LNCaP clone FGC (cell line): ENCODE data around the gene C1orf226.

ENCODE experiments used
- DNase-seq: peaks from one replicate; pipeline ENCODE4 v3.0.0-alpha.2; 2011; ENCODE audit warnings: low read depth
- H3K4me3 ChIP-seq: 2 replicates; pipeline ENCODE4 v1.5.1; 2011; ENCODE audit warnings: mild to moderate bottlenecking, low read depth, low read length, control low read depth
- TF ChIP-seq, protein P1 (sequence below): IDR thresholded peaks from 2 replicates; pipeline ENCODE4 v1.5.1; 2012; ENCODE audit warnings: mild to moderate bottlenecking; ENCODE audit not compliant: control insufficient read depth, insufficient read depth; ENCODE audit errors: extremely low read depth

Gene C1orf226

GRCh38 chr1:162397039-162397448 lies 15.5 kb downstream of the C1orf226 start:
- TF ChIP-seq, protein P1, sequence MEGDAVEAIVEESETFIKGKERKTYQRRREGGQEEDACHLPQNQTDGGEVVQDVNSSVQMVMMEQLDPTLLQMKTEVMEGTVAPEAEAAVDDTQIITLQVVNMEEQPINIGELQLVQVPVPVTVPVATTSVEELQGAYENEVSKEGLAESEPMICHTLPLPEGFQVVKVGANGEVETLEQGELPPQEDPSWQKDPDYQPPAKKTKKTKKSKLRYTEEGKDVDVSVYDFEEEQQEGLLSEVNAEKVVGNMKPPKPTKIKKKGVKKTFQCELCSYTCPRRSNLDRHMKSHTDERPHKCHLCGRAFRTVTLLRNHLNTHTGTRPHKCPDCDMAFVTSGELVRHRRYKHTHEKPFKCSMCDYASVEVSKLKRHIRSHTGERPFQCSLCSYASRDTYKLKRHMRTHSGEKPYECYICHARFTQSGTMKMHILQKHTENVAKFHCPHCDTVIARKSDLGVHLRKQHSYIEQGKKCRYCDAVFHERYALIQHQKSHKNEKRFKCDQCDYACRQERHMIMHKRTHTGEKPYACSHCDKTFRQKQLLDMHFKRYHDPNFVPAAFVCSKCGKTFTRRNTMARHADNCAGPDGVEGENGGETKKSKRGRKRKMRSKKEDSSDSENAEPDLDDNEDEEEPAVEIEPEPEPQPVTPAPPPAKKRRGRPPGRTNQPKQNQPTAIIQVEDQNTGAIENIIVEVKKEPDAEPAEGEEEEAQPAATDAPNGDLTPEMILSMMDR = no peak
- H3K4me3 ChIP-seq = no peak overlapping the region
- DNase-seq = no peak

DNA sequence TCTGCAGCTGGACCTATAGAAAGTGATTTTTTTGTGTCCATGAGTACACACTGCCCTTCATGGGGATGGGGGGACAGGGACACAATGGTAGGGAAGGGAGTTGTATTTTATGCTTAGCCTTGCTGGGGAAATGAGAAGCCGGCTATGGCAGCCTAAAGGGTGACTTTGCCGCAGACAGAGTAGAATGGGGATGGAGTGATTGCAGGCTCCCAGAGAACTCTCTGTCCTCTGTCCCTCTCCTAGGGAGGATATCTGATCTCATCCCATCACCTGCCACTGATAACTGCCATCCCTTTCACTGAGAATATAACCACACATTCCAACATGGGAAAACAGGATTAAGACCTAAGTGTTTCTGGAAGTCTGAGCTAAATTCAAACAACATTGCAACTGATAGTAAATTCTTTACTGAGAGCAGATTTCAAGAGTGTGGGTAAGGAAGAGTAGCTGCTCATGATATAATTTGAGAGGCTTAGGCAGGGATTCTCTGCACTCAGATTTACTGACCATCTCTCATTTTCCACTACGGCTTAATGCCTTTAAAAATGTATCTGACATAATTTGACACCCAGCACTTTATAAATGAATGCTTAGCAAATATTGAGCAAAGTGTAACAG lies 16.5 kb downstream of the C1orf226 start:
- no peak overlapping the region for H3K4me3 ChIP-seq
- TF ChIP-seq, protein P1 = no peak
- DNase-seq = no peak

DNA sequence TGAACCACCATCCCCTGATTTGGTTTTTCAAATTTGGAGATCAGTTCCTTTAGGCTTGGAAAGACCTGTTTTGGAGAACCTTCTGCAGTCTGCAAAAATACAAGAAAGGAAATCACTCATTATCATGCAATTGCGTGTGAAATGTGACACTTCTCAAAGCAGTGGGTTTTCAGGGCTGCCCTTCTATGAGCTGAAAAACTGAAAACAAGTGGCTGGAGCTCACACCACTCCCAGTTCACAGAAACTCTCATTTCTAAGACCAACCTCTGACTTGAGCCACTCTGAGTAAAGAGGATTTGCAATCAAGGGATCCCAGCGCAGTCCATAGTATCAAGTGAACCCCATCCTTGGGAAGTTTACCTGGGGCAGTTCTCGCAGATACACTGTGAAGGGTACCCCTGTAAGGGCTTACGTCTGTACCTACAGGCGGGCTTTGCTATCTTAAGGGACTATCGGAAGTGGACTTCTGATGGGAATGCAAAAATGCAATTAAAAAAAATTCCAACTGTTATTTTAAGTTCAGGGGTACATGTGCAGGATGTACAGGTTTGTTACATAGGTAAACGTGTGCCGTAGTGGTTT lies 17.6 kb downstream of the C1orf226 start:
- DNase-seq = no peak
- H3K4me3 ChIP-seq = no peak overlapping the region
- TF ChIP-seq, protein P1 = no peak

DNA sequence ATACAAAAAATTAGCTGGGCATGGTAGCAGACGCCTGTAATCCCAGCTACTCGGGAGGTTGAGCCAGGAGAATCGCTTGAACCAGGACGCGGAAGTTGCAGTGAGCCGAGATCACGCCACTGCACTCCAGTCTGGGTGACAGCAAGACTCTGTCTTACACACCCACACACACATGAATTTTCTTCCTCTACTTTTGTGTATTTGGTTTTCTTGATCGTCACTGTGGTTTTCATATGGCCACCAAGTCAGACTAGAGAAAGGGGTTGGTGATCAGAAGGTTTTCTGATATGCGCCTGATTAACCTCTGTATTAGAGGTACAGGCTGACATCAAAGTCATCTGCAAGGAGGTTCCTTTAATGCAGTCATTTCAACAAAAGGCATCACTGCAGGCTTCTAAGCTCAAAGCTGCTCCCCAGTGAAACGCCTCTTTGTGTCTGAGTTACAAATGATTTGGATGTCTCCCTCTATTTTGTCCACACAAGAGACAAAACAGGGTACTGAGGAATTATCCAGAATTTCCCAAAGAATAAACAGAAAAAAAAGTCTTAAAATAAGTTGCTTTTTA lies 19.3 kb downstream of the C1orf226 start:
- TF ChIP-seq, protein P1 = no peak
- DNase-seq = no peak

GRCh38 chr1:162404550-162405160 lies 23.1 kb downstream of the C1orf226 start:
- no peak for DNase-seq
- no peak overlapping the region for H3K4me3 ChIP-seq
- TF ChIP-seq, protein P1 = no peak

More for the DNA sequence above, 19.3 kb downstream of the C1orf226 start:
- H3K4me3 ChIP-seq = no peak overlapping the region

DNA sequence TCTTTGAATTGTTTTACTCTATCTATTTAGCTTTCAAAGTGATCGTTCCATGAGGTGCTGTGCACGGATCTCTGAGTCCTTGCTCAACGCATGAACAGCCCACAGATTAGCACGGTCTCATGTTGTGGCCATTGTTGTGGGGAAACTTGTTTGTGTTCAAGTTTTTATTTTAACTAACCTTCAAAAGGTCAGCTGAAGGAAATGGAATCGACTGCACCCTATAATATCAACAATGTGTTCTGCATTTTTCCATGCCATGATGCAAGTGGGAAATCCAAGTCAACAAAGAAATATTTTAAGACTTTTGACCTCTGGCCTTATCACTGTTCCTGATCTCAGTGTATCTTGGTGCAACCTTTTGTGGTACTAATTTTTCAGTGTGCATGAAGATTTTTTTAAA lies 24.3 kb downstream of the C1orf226 start:
- DNase-seq = no peak
- TF ChIP-seq, protein P1 = no peak

GRCh38 chr1:162406811-162407210 lies 25.3 kb downstream of the C1orf226 start:
- no peak for DNase-seq

More for the DNA sequence above, 24.3 kb downstream of the C1orf226 start:
- no peak overlapping the region for H3K4me3 ChIP-seq

More at GRCh38 chr1:162406811-162407210, 25.3 kb downstream of the C1orf226 start:
- TF ChIP-seq, protein P1 = no peak
- no peak overlapping the region for H3K4me3 ChIP-seq
